Heart left ventricle (tissue), 13 donors: Measurements from ENCODE around the gene GIMAP7.
"Not testable (repeated sequence)": the region's sequence is repeated elsewhere in the genome, so short reads cannot be mapped to it uniquely, and the experiment has no call there.

Experiments used
- CTCF ChIP-seq, 12 donors: fragments of 200-600 bp; sonication (generic) in 4 of 12; IDR thresholded peaks; one replicate each; pipeline versions ENCODE4 v1.5.0 to v1.8.0; 2018 to 2022; ENCODE audit warnings: antibody characterized with exemption in 12 of 12, mild to moderate bottlenecking in 5 of 12
- POLR2A ChIP-seq, 2 donors: fragments of 450-650 bp; IDR thresholded peaks; one replicate each; pipeline ENCODE4 v1.6.1; 2017; ENCODE audit warnings: antibody characterized with exemption in 2 of 2, mild to moderate bottlenecking in 2 of 2, moderate library complexity in 2 of 2
- donor health status: ischemic (EF 13 %, LVEDD 7.1; RV severe dilation, severe dysfunction).
- donor health status: DM: no; HTN: yes; CAD: no.
- donor health status: DM: no; HTN: no; CAD: no.
- donor health status: ischemic (EF 25% LVEDD 6.9; RV normal size, moderate dysfunction).
- donor health status: ischemic (EF 25% LVEDD 5.7; RV mildly dilated, moderate dysfunction).
- donor health status: ischemic (EF 35%, LVEDD 5.7; RV mildly dilated, moderate dysfunction).
- donor health status: nonischemic (EF 11% LVEDD 7.7; RV severe dilation, severe dysfunction).
- donor health status: DM: yes; HTN: yes; CAD: no.
- donor health status: PGD.
- donor health status: ischemic (EF 29% LVEDD 5.4; RV normal size, mild dysfunction).
- donor health status: nonischemic (EF 23%, LVEDD 6.1; RV moderate dilation, normal function).

GRCh38 chr7:150484071-150484470, 30.6 kb upstream of the GIMAP7 start:
- TF ChIP-seq CTCF, POLR2A (IDR thresholded peaks at IDR 0.05): not testable (repeated sequence)
